Measurements from ENCODE around the gene ADORA2A. TPM values are rescaled to one million over a fixed set of nuclear protein-coding genes. Genes with fewer than 3 reads are reported as not detected.

Gene ADORA2A
- total RNA-seq, 1 experiment from 2014 or later: 3.5 TPM

GRCh38 chr22:24420072-24420976 is 7.1 kb upstream of the ADORA2A start:
- no peaks in the 10 kb centered on the region for H3K79me2 ChIP-seq (ENCODE audit: insufficient read depth, low read length)
- Mint-ChIP-seq H3K36me3 (ENCODE audit: insufficient read depth in 1 of 3, low read depth in 3 of 3) (peaks cover 1 to 2% (median 2%) of the 10 kb centered on the region in 3 experiments; a peak in 6 of 7 replicates), H3K4me1 (peaks cover 16 to 25% of the 10 kb centered on the region in 2 experiments), H3K4me3 (no peak overlapping the region), H3K27ac (peak overlapping the region in 2 of 3 experiments; percentile 61 to 66; a peak in 2 of 7 replicates), H3K9me3 (no peaks in the 10 kb centered on the region; a peak in 1 of 5 replicates), H3K27me3 (ENCODE audit: low read depth) (peaks cover 22% of the 10 kb centered on the region)
- no peak overlapping the region for H3K18ac ChIP-seq (ENCODE audit: insufficient read length, low read depth, low read length)
- no peaks in the 10 kb centered on the region for H3K79me1 ChIP-seq (ENCODE audit: insufficient read depth, low read depth, low read length, poor library complexity, severe bottlenecking)
- H3K4me1 ChIP-seq (ENCODE audit: insufficient read depth, low read length): no peaks in the 10 kb centered on the region; the same call in 1 of the 2 replicates
- no peak overlapping the region for H2AK5ac ChIP-seq (ENCODE audit: insufficient read length, low read length)
- H4K8ac ChIP-seq (replicated peaks; ENCODE audit: insufficient read length, low read depth, low read length): no peak overlapping the region
- no peak overlapping the region for H2AFZ ChIP-seq (ENCODE audit: low read length)
- H3K27ac ChIP-seq (ENCODE audit: insufficient read length, low read depth, low read length): no peak overlapping the region
- no peaks in the 10 kb centered on the region; the same call in 1 of the 2 replicates for H3K27me3 ChIP-seq (ENCODE audit: insufficient read depth, low read length)
- no peak overlapping the region for H3K9ac ChIP-seq (ENCODE audit: extremely low read depth, insufficient read length, low read length)
- DNase-seq: no peak
- H3K4me2 ChIP-seq (ENCODE audit: insufficient read depth, insufficient read length, low read length): no peak overlapping the region
- H3T11ph ChIP-seq (ENCODE audit: low read length): no peak overlapping the region
- H4K5ac ChIP-seq (ENCODE audit: insufficient read length, low read depth, low read length): no peak overlapping the region
- no peak overlapping the region for H4K91ac ChIP-seq (ENCODE audit: insufficient read length, low read depth, low read length)
- no peak overlapping the region for H2BK15ac ChIP-seq (ENCODE audit: low read depth, low read length)
- H3K23me2 ChIP-seq (ENCODE audit: insufficient read length, low read depth, low read length, poor library complexity, severe bottlenecking): peaks cover 7% of the 10 kb centered on the region
- H3K9me3 ChIP-seq (ENCODE audit: control insufficient read depth, low read depth, low read length): no peaks in the 10 kb centered on the region
- no peak overlapping the region; the same call in 1 of the 2 replicates for H3K14ac ChIP-seq (ENCODE audit: insufficient read depth, low read length)
- H2BK12ac ChIP-seq (ENCODE audit: insufficient read length, low read depth, low read length): no peak overlapping the region
- no peak for TF ChIP-seq CTCF (conservative IDR thresholded peaks at IDR 0.05)
- no peak overlapping the region for H3K56ac ChIP-seq (ENCODE audit: insufficient read length, low read depth, low read length)
- no peak overlapping the region for H3K4ac ChIP-seq (ENCODE audit: low read depth, low read length)
- no peak overlapping the region for H2BK20ac ChIP-seq (ENCODE audit: low read depth, low read length, poor library complexity, severe bottlenecking)
- H2BK5ac ChIP-seq (ENCODE audit: insufficient read length, low read length): no peak overlapping the region
- WGBS (ENCODE audit: extremely low coverage, insufficient read length, low lambda C conversion rate): no CpG with 5 or more reads among the region's 18 CpGs
- no peak overlapping the region for H2BK120ac ChIP-seq (ENCODE audit: low read depth, low read length, poor library complexity, severe bottlenecking)
- H4K20me1 ChIP-seq (ENCODE audit: control insufficient read depth, insufficient read depth, insufficient read length): no peaks in the 10 kb centered on the region
- H3K23ac ChIP-seq (ENCODE audit: insufficient read length, low read depth, low read length): no peak overlapping the region

All from H9 (cell line).